AG10803 (cell line): Measurements from ENCODE around the gene ECI1.
"Not testable (repeated sequence)": the region's sequence is repeated elsewhere in the genome, so short reads cannot be mapped to it uniquely, and the experiment has no call there.

Experiments
- DNase-seq: peaks from one replicate; pipeline ENCODE4 v3.0.0; 2010; ENCODE audit warnings: low read depth
- H3K4me3 ChIP-seq: 2 replicates; pipeline ENCODE4 v1.5.1; 2011; ENCODE audit warnings: mild to moderate bottlenecking, low read length, control low read depth
- TF ChIP-seq, protein P1 (sequence below): conservative IDR thresholded peaks from 2 replicates; pipeline ENCODE4 v1.5.1; 2011; ENCODE audit warnings: mild to moderate bottlenecking, low read length, control low read depth, inconsistent platforms

Gene ECI1

GRCh38 chr16:2273484-2273883 is 22.1 kb upstream of the ECI1 start:
- no peak for DNase-seq
- no peak overlapping the region for H3K4me3 ChIP-seq

GRCh38 chr16:2271848-2272461 is 20.6 kb upstream of the ECI1 start:
- no peak for DNase-seq
- H3K4me3 ChIP-seq = no peak overlapping the region
- TF ChIP-seq, protein P1, sequence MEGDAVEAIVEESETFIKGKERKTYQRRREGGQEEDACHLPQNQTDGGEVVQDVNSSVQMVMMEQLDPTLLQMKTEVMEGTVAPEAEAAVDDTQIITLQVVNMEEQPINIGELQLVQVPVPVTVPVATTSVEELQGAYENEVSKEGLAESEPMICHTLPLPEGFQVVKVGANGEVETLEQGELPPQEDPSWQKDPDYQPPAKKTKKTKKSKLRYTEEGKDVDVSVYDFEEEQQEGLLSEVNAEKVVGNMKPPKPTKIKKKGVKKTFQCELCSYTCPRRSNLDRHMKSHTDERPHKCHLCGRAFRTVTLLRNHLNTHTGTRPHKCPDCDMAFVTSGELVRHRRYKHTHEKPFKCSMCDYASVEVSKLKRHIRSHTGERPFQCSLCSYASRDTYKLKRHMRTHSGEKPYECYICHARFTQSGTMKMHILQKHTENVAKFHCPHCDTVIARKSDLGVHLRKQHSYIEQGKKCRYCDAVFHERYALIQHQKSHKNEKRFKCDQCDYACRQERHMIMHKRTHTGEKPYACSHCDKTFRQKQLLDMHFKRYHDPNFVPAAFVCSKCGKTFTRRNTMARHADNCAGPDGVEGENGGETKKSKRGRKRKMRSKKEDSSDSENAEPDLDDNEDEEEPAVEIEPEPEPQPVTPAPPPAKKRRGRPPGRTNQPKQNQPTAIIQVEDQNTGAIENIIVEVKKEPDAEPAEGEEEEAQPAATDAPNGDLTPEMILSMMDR = no peak

More at GRCh38 chr16:2273484-2273883, 22.1 kb upstream of the ECI1 start:
- TF ChIP-seq, protein P1 = no peak

GRCh38 chr16:2270588-2271470 is 19.4 kb upstream of the ECI1 start:
- no peak for DNase-seq
- H3K4me3 ChIP-seq = no peak overlapping the region
- TF ChIP-seq, protein P1 = no peak

GRCh38 chr16:2270070-2270462 is 18.7 kb upstream of the ECI1 start:
- peak overlapping the region; percentile 94; the same call in 1 of the 2 replicates for H3K4me3 ChIP-seq
- TF ChIP-seq, protein P1 = no peak
- no peak for DNase-seq

GRCh38 chr16:2267913-2268666 is 16.7 kb upstream of the ECI1 start, which contains the start of gene RNPS1:
RNPS1 (minus strand) TSS chr16:2268126; CDS start chr16:2264643, 3,483 bp downstream.
- H3K4me3 ChIP-seq = peak within 1 kb of the TSS; percentile 94
- TF ChIP-seq, protein P1 = no peak
- peak; percentile 92 for DNase-seq

DNA sequence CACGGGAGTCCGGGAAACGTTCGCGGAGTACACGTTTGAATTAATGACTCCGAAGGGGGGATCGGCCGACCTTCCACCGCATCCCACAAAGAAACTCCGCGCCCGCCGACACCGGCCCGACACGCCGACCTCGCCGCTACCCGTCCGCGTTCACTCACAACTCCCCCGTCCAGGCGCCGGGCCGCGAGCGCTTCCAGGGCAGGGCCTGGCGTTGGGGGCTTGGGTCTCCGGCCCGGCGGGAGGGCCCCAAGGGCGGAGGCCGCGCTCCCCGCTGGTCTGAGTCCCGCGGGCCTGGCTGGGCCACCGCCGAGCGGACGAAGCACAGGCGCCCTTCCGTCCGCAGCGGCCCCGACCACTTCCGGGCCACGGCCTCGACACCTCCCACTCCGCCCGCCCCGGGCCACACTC is 16.1 kb upstream of the ECI1 start:
- DNase-seq = not testable (repeated sequence)
- peak overlapping the region; percentile 94 for H3K4me3 ChIP-seq

DNA sequence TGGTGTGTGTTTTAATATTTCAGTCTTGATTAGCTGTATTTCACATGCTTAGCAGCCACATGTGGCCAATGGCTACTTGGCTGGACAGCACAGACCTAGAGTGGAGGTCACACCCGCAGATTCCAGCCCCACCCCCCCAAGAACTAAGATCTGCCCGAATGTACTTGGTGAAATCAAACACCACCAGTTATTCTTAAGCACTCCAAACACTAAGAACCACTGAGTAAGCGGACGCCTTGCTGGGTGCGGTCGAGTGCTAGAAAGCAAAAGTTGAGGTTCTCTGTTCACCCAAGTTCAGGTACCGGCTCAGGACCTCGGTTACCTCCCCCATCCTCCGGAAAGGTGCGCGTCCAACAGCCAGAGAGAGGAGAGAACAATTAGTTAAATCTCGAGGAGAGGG is 15.5 kb upstream of the ECI1 start:
- H3K4me3 ChIP-seq = peak overlapping the region; percentile 94

DNA sequence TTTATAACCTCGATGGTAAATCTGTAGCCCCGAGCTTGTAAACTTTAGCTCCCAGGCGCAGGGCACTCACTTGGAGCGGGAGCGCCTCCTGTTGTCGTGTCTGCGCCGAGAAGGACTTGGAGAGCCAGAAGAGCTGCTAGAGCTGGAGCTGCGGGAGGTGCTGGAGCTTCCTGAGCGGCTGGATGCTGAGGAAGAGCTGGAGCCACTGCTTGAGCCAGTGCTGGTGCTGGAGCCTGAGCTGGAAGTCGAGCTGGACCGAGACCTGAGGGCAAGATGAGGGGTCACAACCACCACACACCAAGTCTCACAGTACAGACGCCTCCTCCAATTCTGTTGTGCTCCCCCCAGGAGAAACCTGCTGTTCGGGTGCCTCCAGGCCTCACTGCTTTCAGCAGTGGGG is 11.6 kb upstream of the ECI1 start:
- not testable (repeated sequence) for DNase-seq, H3K4me3 ChIP-seq

More for the DNA sequence above, 15.5 kb upstream of the ECI1 start:
- DNase-seq = peak; percentile 24
